T-helper 2 cell treated with Interferon-gamma antibody and Interleukin-4, amounts not matched to agents 5 μg/mL and 100 μg/mL, for 36 hours (primary cell): ENCODE results near the gene FGFBP1.

Experiments
- DNase-seq: peaks from one replicate; pipeline ENCODE4 v3.0.0; 2021; ENCODE audit warnings: low spot score
- H3K27ac Mint-ChIP-seq: one replicate; pipeline ENCODE4 v1.8.0; 2021; ENCODE audit warnings: mild to moderate bottlenecking, mixed read lengths
- H3K27me3 Mint-ChIP-seq: one replicate; pipeline ENCODE4 v1.8.0; 2021; ENCODE audit warnings: low read depth, mixed read lengths
- H3K36me3 Mint-ChIP-seq: one replicate; pipeline ENCODE4 v1.8.0; 2021; ENCODE audit warnings: low read depth, mixed read lengths
- H3K4me1 Mint-ChIP-seq: one replicate; pipeline ENCODE4 v1.8.0; 2021; ENCODE audit warnings: low read depth, mixed read lengths
- H3K4me3 Mint-ChIP-seq: one replicate; pipeline ENCODE4 v1.8.0; 2022; ENCODE audit warnings: mild to moderate bottlenecking, moderate library complexity, mixed read lengths
- H3K9me3 Mint-ChIP-seq: one replicate; pipeline ENCODE4 v1.8.0; 2021; ENCODE audit warnings: mixed read lengths

The FGFBP1 gene

GRCh38 chr4:15913631-15913970 lies 24.9 kb downstream of the FGFBP1 start:
- Mint-ChIP-seq H3K27me3 (peaks cover 9% of the 10 kb centered on the region), H3K36me3 (no peaks in the 10 kb centered on the region), H3K4me3 (no peak overlapping the region), H3K27ac (no peak overlapping the region), H3K9me3 (no peaks in the 10 kb centered on the region), H3K4me1 (no peaks in the 10 kb centered on the region)
- no peak for DNase-seq

- Mint-ChIP-seq H3K27ac (no peak overlapping the region), H3K4me3 (no peak overlapping the region), H3K9me3 (no peaks in the 10 kb centered on the region), H3K27me3 (peaks cover 9% of the 10 kb centered on the region), H3K4me1 (no peaks in the 10 kb centered on the region), H3K36me3 (no peaks in the 10 kb centered on the region)
- DNase-seq, result no peak
Measured at GRCh38 chr4:15912961-15913630, 25.4 kb downstream of the FGFBP1 start.

GRCh38 chr4:15912236-15912635 lies 26.3 kb downstream of the FGFBP1 start:
- H3K4me1 Mint-ChIP-seq, result no peaks in the 10 kb centered on the region
- DNase-seq, result no peak
- peaks cover 9% of the 10 kb centered on the region for H3K27me3 Mint-ChIP-seq
- H3K9me3 Mint-ChIP-seq, result no peaks in the 10 kb centered on the region
- H3K27ac Mint-ChIP-seq, result no peak overlapping the region
- H3K4me3 Mint-ChIP-seq, result no peak overlapping the region
- H3K36me3 Mint-ChIP-seq, result no peaks in the 10 kb centered on the region

- no peaks in the 10 kb centered on the region for H3K9me3 Mint-ChIP-seq
- H3K27ac Mint-ChIP-seq, result no peak overlapping the region
- no peak for DNase-seq
- H3K27me3 Mint-ChIP-seq, result peaks cover 9% of the 10 kb centered on the region
- no peaks in the 10 kb centered on the region for H3K36me3 Mint-ChIP-seq
- no peak overlapping the region for H3K4me3 Mint-ChIP-seq
- H3K4me1 Mint-ChIP-seq, result no peaks in the 10 kb centered on the region
Measured at GRCh38 chr4:15910155-15910940, 28.2 kb downstream of the FGFBP1 start.

GRCh38 chr4:15907430-15907829 lies 31.1 kb downstream of the FGFBP1 start:
- Mint-ChIP-seq H3K27ac (no peak overlapping the region), H3K9me3 (no peaks in the 10 kb centered on the region), H3K27me3 (peaks cover 11% of the 10 kb centered on the region), H3K4me1 (no peaks in the 10 kb centered on the region), H3K4me3 (no peak overlapping the region), H3K36me3 (no peaks in the 10 kb centered on the region)
- DNase-seq, result no peak

- peaks cover 12% of the 10 kb centered on the region for H3K27me3 Mint-ChIP-seq
Measured at GRCh38 chr4:15906020-15906443, 32.5 kb downstream of the FGFBP1 start.

GRCh38 chr4:15902746-15903145 lies 35.8 kb downstream of the FGFBP1 start:
- Mint-ChIP-seq H3K36me3 (no peaks in the 10 kb centered on the region), H3K27me3 (peaks cover 28% of the 10 kb centered on the region), H3K4me3 (no peak overlapping the region), H3K4me1 (no peaks in the 10 kb centered on the region), H3K9me3 (no peaks in the 10 kb centered on the region), H3K27ac (no peak overlapping the region)
- no peak for DNase-seq

More at GRCh38 chr4:15906020-15906443, 32.5 kb downstream of the FGFBP1 start:
- no peaks in the 10 kb centered on the region for H3K4me1 Mint-ChIP-seq
- H3K27ac Mint-ChIP-seq, result no peak overlapping the region
- no peak overlapping the region for H3K4me3 Mint-ChIP-seq
- H3K36me3 Mint-ChIP-seq, result no peaks in the 10 kb centered on the region
- DNase-seq, result peak; percentile 15
- H3K9me3 Mint-ChIP-seq, result no peaks in the 10 kb centered on the region

GRCh38 chr4:15901998-15902397 lies 36.5 kb downstream of the FGFBP1 start:
- peak; percentile 10 for DNase-seq
- H3K9me3 Mint-ChIP-seq, result no peaks in the 10 kb centered on the region
- H3K4me1 Mint-ChIP-seq, result no peaks in the 10 kb centered on the region
- H3K27me3 Mint-ChIP-seq, result peaks cover 28% of the 10 kb centered on the region
- H3K4me3 Mint-ChIP-seq, result no peak overlapping the region
- no peak overlapping the region for H3K27ac Mint-ChIP-seq
- H3K36me3 Mint-ChIP-seq, result no peaks in the 10 kb centered on the region

GRCh38 chr4:15901007-15901406 lies 37.5 kb downstream of the FGFBP1 start:
- Mint-ChIP-seq H3K4me1 (no peaks in the 10 kb centered on the region), H3K9me3 (no peaks in the 10 kb centered on the region), H3K4me3 (no peak overlapping the region), H3K36me3 (no peaks in the 10 kb centered on the region), H3K27ac (no peak overlapping the region), H3K27me3 (peaks cover 30% of the 10 kb centered on the region)
- DNase-seq, result no peak

- no peaks in the 10 kb centered on the region for H3K9me3 Mint-ChIP-seq
- no peak overlapping the region for H3K4me3 Mint-ChIP-seq
- DNase-seq, result no peak
- H3K27ac Mint-ChIP-seq, result no peak overlapping the region
- H3K36me3 Mint-ChIP-seq, result no peaks in the 10 kb centered on the region
- H3K4me1 Mint-ChIP-seq, result no peaks in the 10 kb centered on the region
- H3K27me3 Mint-ChIP-seq, result peaks cover 37% of the 10 kb centered on the region
Measured at GRCh38 chr4:15899511-15899910, 39.0 kb downstream of the FGFBP1 start.

GRCh38 chr4:15898902-15899301 lies 39.6 kb downstream of the FGFBP1 start:
- H3K36me3 Mint-ChIP-seq, result no peaks in the 10 kb centered on the region
- no peaks in the 10 kb centered on the region for H3K9me3 Mint-ChIP-seq
- H3K4me1 Mint-ChIP-seq, result no peaks in the 10 kb centered on the region
- H3K4me3 Mint-ChIP-seq, result no peak overlapping the region
- peaks cover 39% of the 10 kb centered on the region for H3K27me3 Mint-ChIP-seq
- no peak for DNase-seq
- no peak overlapping the region for H3K27ac Mint-ChIP-seq

GRCh38 chr4:15897577-15897976 lies 41.0 kb downstream of the FGFBP1 start:
- H3K36me3 Mint-ChIP-seq, result no peaks in the 10 kb centered on the region
- no peak for DNase-seq
- no peak overlapping the region for H3K27ac Mint-ChIP-seq
- peaks cover 39% of the 10 kb centered on the region for H3K27me3 Mint-ChIP-seq
- H3K9me3 Mint-ChIP-seq, result no peaks in the 10 kb centered on the region
- H3K4me1 Mint-ChIP-seq, result no peaks in the 10 kb centered on the region
- no peak overlapping the region for H3K4me3 Mint-ChIP-seq

GRCh38 chr4:15894921-15895916 lies 43.3 kb downstream of the FGFBP1 start:
- no peaks in the 10 kb centered on the region for H3K36me3 Mint-ChIP-seq
- H3K4me1 Mint-ChIP-seq, result no peaks in the 10 kb centered on the region
- H3K4me3 Mint-ChIP-seq, result no peak overlapping the region
- no peak overlapping the region for H3K27ac Mint-ChIP-seq
- H3K9me3 Mint-ChIP-seq, result no peaks in the 10 kb centered on the region
- H3K27me3 Mint-ChIP-seq, result peaks cover 29% of the 10 kb centered on the region
- DNase-seq, result no peak

GRCh38 chr4:15894393-15894792 lies 44.1 kb downstream of the FGFBP1 start:
- Mint-ChIP-seq H3K27me3 (peaks cover 25% of the 10 kb centered on the region), H3K4me3 (no peak overlapping the region), H3K4me1 (no peaks in the 10 kb centered on the region), H3K9me3 (no peaks in the 10 kb centered on the region), H3K27ac (no peak overlapping the region), H3K36me3 (no peaks in the 10 kb centered on the region)
- DNase-seq, result no peak
